GM12878 (cell line): ENCODE results near the gene KIZ. TPM values are rescaled to one million over a fixed set of nuclear protein-coding genes. Genes with fewer than 3 reads are reported as not detected.

Source experiments
- BCLAF1 ChIP-seq: fragments of 450-650 bp; IDR thresholded peaks from 2 replicates; pipeline ENCODE4 v1.6.1; 2017; ENCODE audit warnings: antibody characterized with exemption, mild to moderate bottlenecking, moderate library complexity
- BRCA1 ChIP-seq: IDR thresholded peaks from 2 replicates; pipeline ENCODE4 v1.6.1; 2011; ENCODE audit warnings: low read depth, low read length, improper control_type of control experiment
- CEBPZ ChIP-seq: fragments of 150-350 bp; IDR thresholded peaks from 2 replicates; pipeline ENCODE4 v1.6.1; 2016; ENCODE audit warnings: low read depth, low read length
- E4F1 ChIP-seq: fragments of 450-650 bp; IDR thresholded peaks from 2 replicates; pipeline ENCODE4 v1.6.1; 2018; ENCODE audit warnings: borderline replicate concordance, mild to moderate bottlenecking; ENCODE audit not compliant: partially characterized antibody
- EGR1 ChIP-seq, 2 experiments: IDR thresholded peaks; 1 replicate in 1 of 2; 2 replicates in 1 of 2; pipeline ENCODE4 v1.6.1; 2011 to 2012; ENCODE audit warnings: low read depth in 2 of 2, low read length in 2 of 2, borderline replicate concordance in 1 of 2, mild to moderate bottlenecking in 1 of 2, moderate library complexity in 1 of 2
- HDAC2 ChIP-seq: fragments of 200-600 bp; sonication (generic); IDR thresholded peaks from 2 replicates; pipeline ENCODE4 v1.6.1; 2017
- ZBTB40 ChIP-seq: fragments of 450-650 bp; IDR thresholded peaks from 2 replicates; pipeline ENCODE4 v1.6.1; 2016; ENCODE audit warnings: mild to moderate bottlenecking, moderate library complexity, borderline replicate concordance
- polyA plus RNA-seq, 11 experiments: library from polyadenylated mRNA; depleted of rRNA in 4 of 11; unstranded in 6 of 11; stranded (reverse) in 5 of 11; fragments of >200 nt; fragmentation: Nextera tagmentation in 4 of 11; fragmentation: Illumina TruSeq in 1 of 11; extraction: Ambion mirVana in 4 of 11; extraction: Trizol in 1 of 11; gene quantifications; 1 replicate in 1 of 11; 2 replicates in 10 of 11; pipeline versions ENCODE4 v1.2.1 to v1.2.3, GENCODE V29; 2011 to 2016; ENCODE audit warnings: inconsistent platforms in 2 of 11, missing spikeins in 2 of 11, low read depth in 1 of 11
- total RNA-seq, 4 experiments: library from RNA; depleted of rRNA in 3 of 4; stranded (reverse); fragments of >200 nt in 3 of 4; fragmentation: Illumina TruSeq in 1 of 4; extraction: Trizol in 1 of 4; gene quantifications; 2 replicates each; pipeline versions ENCODE4 v1.2.1 to v1.2.3, GENCODE V29; 2013 to 2021

KIZ gene
- total and polyA plus RNA-seq, 10 of the 15 experiments (the other 5 are each of a cell fraction or from before 2014, with no cell fraction given), result 2.7 to 11.0 (median 7.3) TPM

GRCh38 chr20:21147593-21147992 is 21.7 kb downstream of the KIZ start (continued):
- no peak for TF ChIP-seq EGR1 (IDR thresholded peaks at IDR 0.05; ENCODE audit: borderline replicate concordance in 1 of 2, low read depth in 2 of 2, low read length in 2 of 2)
- no peak for TF ChIP-seq HDAC2
- TF ChIP-seq E4F1, result no peak
- no peak for TF ChIP-seq BCLAF1
- TF ChIP-seq CEBPZ, result no peak
- TF ChIP-seq ZBTB40, result no peak
- TF ChIP-seq BRCA1, result no peak
